Tibial nerve (tissue), 4 donors: ENCODE measurements around the gene PSMC4. TPM values are rescaled to one million over a fixed set of nuclear protein-coding genes. Genes with fewer than 3 reads are reported as not detected.

ENCODE experiments used
- DNase-seq, 2 donors: peaks; one replicate each; pipeline ENCODE4 v3.0.0-alpha.2; 2019; ENCODE audit warnings: low spot score in 2 of 2
- H3K27ac ChIP-seq, 4 donors: fragments of 200-600 bp; sonication (generic) in 3 of 4; one replicate each; pipeline ENCODE4 v1.5.1; 2017 to 2019; ENCODE audit warnings: mild to moderate bottlenecking in 1 of 4
- H3K27me3 ChIP-seq, 2 donors: fragments of 200-600 bp; sonication (generic) in 1 of 2; one replicate each; pipeline versions ENCODE4 v1.5.1 to v1.6.0; 2017 to 2019
- H3K36me3 ChIP-seq, 3 donors: fragments of 200-600 bp; sonication (generic); one replicate each; pipeline ENCODE4 v1.5.1; 2018 to 2019
- H3K4me1 ChIP-seq, 4 donors: fragments of 200-600 bp; sonication (generic) in 3 of 4; one replicate each; pipeline ENCODE4 v1.5.1; 2017 to 2019
- H3K4me3 ChIP-seq, 4 donors: fragments of 200-600 bp; sonication (generic) in 3 of 4; one replicate each; pipeline ENCODE4 v1.5.1; 2017 to 2019; ENCODE audit warnings: mild to moderate bottlenecking in 1 of 4, moderate library complexity in 1 of 4
- H3K9me3 ChIP-seq, 4 donors: fragments of 200-600 bp; sonication (generic) in 3 of 4; one replicate each; pipeline ENCODE4 v1.5.1; 2017 to 2019
- CTCF ChIP-seq, 5 experiments: fragments of 200-600 bp in 3 of 5; fragments of 450-650 bp in 2 of 5; sonication (generic) in 3 of 5; IDR thresholded peaks; one replicate each; pipeline ENCODE4 v1.5.1; 2016 to 2019; ENCODE audit warnings: antibody characterized with exemption in 5 of 5, mild to moderate bottlenecking in 3 of 5, moderate library complexity in 2 of 5
- EP300 ChIP-seq, 2 donors: sonication (generic); formaldehyde crosslinking; IDR thresholded peaks; one replicate each; pipeline ENCODE4 v1.6.1; 2017; ENCODE audit warnings: antibody characterized with exemption in 2 of 2, mild to moderate bottlenecking in 1 of 2
- POLR2A ChIP-seq, 2 donors: fragments of 450-650 bp; IDR thresholded peaks; one replicate each; pipeline ENCODE4 v1.6.1; 2017; ENCODE audit warnings: antibody characterized with exemption in 2 of 2, mild to moderate bottlenecking in 2 of 2, moderate library complexity in 2 of 2
- WGBS, 2 donors: methylation state at CpG; one replicate each; pipeline ENCODE4 v1.1.5; 2018; 5-methylcytosine and 5-hydroxymethylcytosine counted together
- total RNA-seq, 4 donors: library from RNA; depleted of rRNA; stranded (reverse); fragments of >200 nt; gene quantifications; one replicate each; pipeline ENCODE4 v1.1.0, GENCODE V29; 2016

Gene PSMC4
- total RNA-seq, 4 donors from 2014 or later: 49.4 to 91.8 (median 69.5) TPM

GRCh38 chr19:39937787-39938186 is 33.2 kb upstream of the PSMC4 start:
- Histone ChIP-seq H3K27me3 (no peaks in the 10 kb centered on the region), H3K4me3 (no peak overlapping the region), H3K9me3 (peaks cover 0 to 25% (median 2%) of the 10 kb centered on the region in 4 donors), H3K27ac (no peak overlapping the region), H3K36me3 (no peaks in the 10 kb centered on the region), H3K4me1 (peaks cover 0 to 4% (median 0%) of the 10 kb centered on the region in 4 donors)
- 26 to 34% methylated on average over 2 of the region's 2 CpGs for WGBS, 2 donors
- TF ChIP-seq EP300 (IDR thresholded peaks at IDR 0.05): peak in 1 of 2 donors; percentile 21
- TF ChIP-seq CTCF (IDR thresholded peaks at IDR 0.05): no peak
- no peak for TF ChIP-seq POLR2A (IDR thresholded peaks at IDR 0.05)
- DNase-seq: no peak

- Histone ChIP-seq H3K4me3 (no peak overlapping the region), H3K36me3 (no peaks in the 10 kb centered on the region), H3K27ac (no peak overlapping the region), H3K4me1 (peaks cover 0 to 14% (median 0%) of the 10 kb centered on the region in 4 donors), H3K9me3 (peaks cover 0 to 25% (median 2%) of the 10 kb centered on the region in 4 donors), H3K27me3 (no peaks in the 10 kb centered on the region)
- TF ChIP-seq EP300 (IDR thresholded peaks at IDR 0.05): no peak
- TF ChIP-seq POLR2A (IDR thresholded peaks at IDR 0.05): no peak
- TF ChIP-seq CTCF (IDR thresholded peaks at IDR 0.05): no peak
- DNase-seq: no peak
- 78 to 83% methylated on average over 6 of the region's 6 CpGs for WGBS, 2 donors
Measured at GRCh38 chr19:39939556-39939955, 31.4 kb upstream of the PSMC4 start.

GRCh38 chr19:39940221-39940833 is 30.6 kb upstream of the PSMC4 start:
- no peak for TF ChIP-seq CTCF (IDR thresholded peaks at IDR 0.05)
- TF ChIP-seq POLR2A (IDR thresholded peaks at IDR 0.05): no peak
- TF ChIP-seq EP300 (IDR thresholded peaks at IDR 0.05): no peak
- Histone ChIP-seq H3K36me3 (no peaks in the 10 kb centered on the region), H3K9me3 (peaks cover 0 to 25% (median 2%) of the 10 kb centered on the region in 4 donors), H3K27ac (no peak overlapping the region), H3K4me3 (no peak overlapping the region), H3K27me3 (no peaks in the 10 kb centered on the region), H3K4me1 (peaks cover 0 to 14% (median 0%) of the 10 kb centered on the region in 4 donors)
- no peak for DNase-seq
- 44 to 50% methylated on average over 1 of the region's 1 CpG for WGBS, 2 donors

GRCh38 chr19:39941151-39941550 is 29.8 kb upstream of the PSMC4 start:
- Histone ChIP-seq H3K27ac (no peak overlapping the region), H3K4me3 (peak overlapping the region in 1 of 4 donors; percentile 13), H3K9me3 (peaks cover 0 to 25% (median 2%) of the 10 kb centered on the region in 4 donors), H3K27me3 (no peaks in the 10 kb centered on the region), H3K36me3 (no peaks in the 10 kb centered on the region), H3K4me1 (peaks cover 0 to 14% (median 0%) of the 10 kb centered on the region in 4 donors)
- WGBS, 2 donors: 47 to 53% methylated on average over 6 of the region's 6 CpGs
- TF ChIP-seq POLR2A (IDR thresholded peaks at IDR 0.05): no peak
- TF ChIP-seq CTCF (IDR thresholded peaks at IDR 0.05): no peak
- no peak for TF ChIP-seq EP300 (IDR thresholded peaks at IDR 0.05)
- DNase-seq: no peak

- no peak overlapping the region for H3K27ac ChIP-seq
- no peaks in the 10 kb centered on the region for H3K27me3 ChIP-seq
- peak in 1 of 2 donors; percentile 20 for DNase-seq
- peak overlapping the region in 1 of 4 donors; percentile 13 for H3K4me3 ChIP-seq
- H3K4me1 ChIP-seq: peaks cover 0 to 14% (median 0%) of the 10 kb centered on the region in 4 donors
- TF ChIP-seq POLR2A (IDR thresholded peaks at IDR 0.05) (no peak), EP300 (IDR thresholded peaks at IDR 0.05) (peak in 1 of 2 donors; percentile 52)
- H3K36me3 ChIP-seq: no peaks in the 10 kb centered on the region
- H3K9me3 ChIP-seq: peaks cover 0 to 25% (median 2%) of the 10 kb centered on the region in 4 donors
- 17 to 18% methylated on average over 5 of the region's 5 CpGs for WGBS, 2 donors
Measured at GRCh38 chr19:39941615-39942365, 29.2 kb upstream of the PSMC4 start.
